K562 (cell line): Measurements from ENCODE around the gene RPLP2. TPM values are rescaled to one million over a fixed set of nuclear protein-coding genes. Genes with fewer than 3 reads are reported as not detected.

Experiments
- ATAC-seq: fragments of 200-7000 bp; cut with Tn5 transposase; 3 replicates; pipeline ENCODE4 v1.9.1; 2020; ENCODE audit warnings: moderate library complexity
- BruUV-seq: library from RNA; stranded (reverse); fragments of 400-500 nt; replicated peaks from 2 replicates; lab custom pipeline; 2021; lab: Mats Ljungman, UMichigan
- CTCF ChIA-PET: fragments of 300-600 bp; formaldehyde crosslinking; extraction: SDS; loops from one replicate; lab custom pipeline; 2021; ENCODE audit warnings: low intra/inter-chr PET ratio; lab: Yijun Ruan, JAX
- POLR2A ChIA-PET: fragments of 300-600, 350-650 bp; sonication (Branson Sonifier 250); formaldehyde crosslinking; extraction: SDS; loops from one replicate; lab custom pipeline; 2021; ENCODE audit warnings: antibody characterized with exemption, inconsistent platforms; lab: Yijun Ruan, JAX
- DNase-seq, 4 experiments: peaks; one replicate each; pipeline versions ENCODE4 v3.0.0 to v3.0.0-alpha.2; 2011 to 2018; ENCODE audit warnings: low spot score in 3 of 4, mixed read lengths in 3 of 4; ENCODE audit errors: extremely low read depth in 1 of 4
- FAIRE-seq: peaks from 2 replicates; lab custom pipeline; 2011; peaks lifted over from hg19 to GRCh38; lab: Jason Lieb, UNC
- H2AFZ ChIP-seq: 2 replicates; pipeline ENCODE4 v1.6.0; 2011; ENCODE audit warnings: low read depth, low read length, control low read depth, inconsistent platforms
- H3K27ac ChIP-seq: fragments of 200-600 bp; 3 replicates; pipeline ENCODE4 v1.8.0; 2011; ENCODE audit warnings: low read depth, mild to moderate bottlenecking, control low read depth, inconsistent platforms, low read length, moderate library complexity, mixed read lengths; ENCODE audit errors: extremely low read depth
- H3K27me3 ChIP-seq, 2 experiments: fragments of 300-600 bp in 1 of 2; 2 replicates in 1 of 2; 3 replicates in 1 of 2; pipeline versions ENCODE4 v1.6.0 to v1.8.0; 2011; ENCODE audit warnings: inconsistent platforms in 2 of 2, low read length in 2 of 2, mild to moderate bottlenecking in 1 of 2, mixed read lengths in 1 of 2, moderate library complexity in 1 of 2; ENCODE audit not compliant: control insufficient read depth in 2 of 2, insufficient read depth in 2 of 2
- H3K36me3 ChIP-seq: fragments of 300-600 bp; 3 replicates; pipeline ENCODE4 v1.8.0; 2011; ENCODE audit warnings: mild to moderate bottlenecking, low read length, inconsistent platforms; ENCODE audit not compliant: control insufficient read depth, insufficient read depth
- H3K4me1 ChIP-seq, 2 experiments: fragments of 200-600 bp in 1 of 2; replicated peaks in 1 of 2; 2 replicates in 1 of 2; 3 replicates in 1 of 2; pipeline versions ENCODE4 v1.5.1 to v1.8.0; 2011; ENCODE audit warnings: inconsistent platforms in 2 of 2, low read length in 2 of 2, mild to moderate bottlenecking in 1 of 2, mixed read lengths in 1 of 2, moderate library complexity in 1 of 2; ENCODE audit not compliant: control insufficient read depth in 2 of 2, insufficient read depth in 2 of 2
- H3K4me2 ChIP-seq: 2 replicates; pipeline ENCODE4 v1.6.1; 2011; ENCODE audit warnings: low read length, control low read depth, inconsistent platforms, mixed read lengths; ENCODE audit not compliant: insufficient read depth
- H3K4me3 ChIP-seq: fragments of 200-600 bp; sonication (generic), shearing (Covaris generic); 2 replicates; pipeline ENCODE4 v1.5.1; 2016; ENCODE audit warnings: control low read depth, inconsistent platforms
- H3K79me2 ChIP-seq: fragments of 200-600 bp; 3 replicates; pipeline ENCODE4 v1.8.0; 2011; ENCODE audit warnings: low read length, inconsistent platforms; ENCODE audit not compliant: control insufficient read depth, insufficient read depth
- H3K9ac ChIP-seq, 2 experiments: 2 replicates each; pipeline versions ENCODE4 v1.6.0 to v1.6.1; 2011; ENCODE audit warnings: low read depth in 2 of 2, low read length in 2 of 2, control low read depth in 1 of 2, inconsistent platforms in 1 of 2, mild to moderate bottlenecking in 1 of 2, mixed read lengths in 1 of 2; ENCODE audit not compliant: insufficient read depth in 1 of 2
- H3K9me1 ChIP-seq: one replicate; pipeline ENCODE4 v1.6.0; 2011; ENCODE audit warnings: inconsistent platforms, mild to moderate bottlenecking, low read length, moderate library complexity; ENCODE audit not compliant: control insufficient read depth, insufficient read depth
- H3K9me3 ChIP-seq: replicated peaks from 2 replicates; pipeline ENCODE4 v1.5.1; 2011; ENCODE audit warnings: low read depth, low read length, inconsistent platforms; ENCODE audit not compliant: control insufficient read depth, insufficient read depth
- H4K20me1 ChIP-seq: replicated peaks from 2 replicates; pipeline ENCODE4 v1.6.1; 2011; ENCODE audit warnings: low read length, inconsistent platforms, mixed read lengths; ENCODE audit not compliant: control insufficient read depth, insufficient read depth
- CLOCK ChIP-seq: fragments of 250-450 bp; sonication (Bioruptor Pico); IDR thresholded peaks from 2 replicates; pipeline ENCODE4 v1.4.0; 2020; ENCODE audit warnings: mild to moderate bottlenecking, moderate library complexity, borderline replicate concordance
- JUND ChIP-seq, 2 experiments: IDR thresholded peaks; 2 replicates in 1 of 2; 3 replicates in 1 of 2; pipeline ENCODE4 v1.6.1; 2011; ENCODE audit warnings: borderline replicate concordance in 2 of 2, low read depth in 2 of 2, low read length in 2 of 2, improper control_type of control experiment in 1 of 2, missing biosample characterization in 1 of 2, missing genetic modification characterization in 1 of 2, missing genetic modification reagents in 1 of 2
- NR3C1 ChIP-seq: sonication (generic); formaldehyde crosslinking; IDR thresholded peaks from 2 replicates; pipeline ENCODE4 v1.8.1; 2022; ENCODE audit warnings: missing genetic modification reagents
- POLR2G ChIP-seq: fragments of 200-400 bp; formaldehyde crosslinking; IDR thresholded peaks from 2 replicates; pipeline ENCODE4 v1.6.1; 2017; ENCODE audit warnings: low read depth, mild to moderate bottlenecking, antibody characterized with exemption, low read length, moderate library complexity
- TRIM24 ChIP-seq, 2 experiments: fragments of 450-650 bp; IDR thresholded peaks; 2 replicates each; pipeline ENCODE4 v1.6.1; 2016
- ZNF75A ChIP-seq: fragments of 450-650 bp; formaldehyde crosslinking; IDR thresholded peaks from 2 replicates; pipeline ENCODE4 v1.4.0; 2020; ENCODE audit warnings: mild to moderate bottlenecking
- WGBS: fragments of 100-300 bp; shearing (Covaris generic); methylation state at CpG from one replicate; pipeline ENCODE4 v1.1.6; 2016; ENCODE audit warnings: low coverage, mixed read lengths; ENCODE audit not compliant: insufficient coverage; ENCODE audit errors: missing lambda C conversion rate; 5-methylcytosine and 5-hydroxymethylcytosine counted together
- in situ Hi-C: fragments of 300-500 bp; cut with MboI; formaldehyde crosslinking; loops from 4 replicates; pipeline ENCODE4 v1.15.0; 2018; ENCODE audit warnings: inconsistent platforms, mixed read lengths
- intact Hi-C: fragments of 100-400 bp; cut with micrococcal nuclease; formaldehyde crosslinking; loops from 2 replicates; pipeline ENCODE4 v1.14.2; 2022
- polyA plus RNA-seq, 8 experiments: library from polyadenylated mRNA; depleted of rRNA in 4 of 8; stranded (reverse) in 5 of 8; unstranded in 3 of 8; fragments of >200 nt; fragmentation: Nextera tagmentation in 2 of 8; fragmentation: Illumina TruSeq in 1 of 8; extraction: Ambion mirVana in 2 of 8; extraction: Trizol in 1 of 8; gene quantifications; 2 replicates each; pipeline versions ENCODE4 v1.2.1 to v1.2.3, GENCODE V29; 2011 to 2014; ENCODE audit warnings: inconsistent platforms in 1 of 8, missing spikeins in 1 of 8
- total RNA-seq, 7 experiments: library from RNA; depleted of rRNA in 6 of 7; stranded (reverse); fragments of >200 nt in 6 of 7; fragmentation: Illumina TruSeq in 2 of 7; extraction: Trizol in 2 of 7; gene quantifications; 2 replicates each; pipeline versions ENCODE4 v1.2.1 to v1.2.3, GENCODE V29; 2011 to 2021; ENCODE audit warnings: low replicate concordance in 1 of 7
- TF ChIP-seq, protein P1 (sequence below): sonication (generic); formaldehyde crosslinking; IDR thresholded peaks from 2 replicates; pipeline ENCODE4 v1.9.0; 2022; ENCODE audit warnings: mild to moderate bottlenecking, missing genetic modification reagents
- TF ChIP-seq, protein P2 (sequence below), 2 experiments: IDR thresholded peaks; 2 replicates each; pipeline ENCODE4 v1.6.1; 2011; ENCODE audit warnings: borderline replicate concordance in 1 of 2, control low read depth in 1 of 2, low read depth in 1 of 2, low read length in 1 of 2, mild to moderate bottlenecking in 1 of 2, mixed read lengths in 1 of 2, moderate library complexity in 1 of 2; ENCODE audit not compliant: insufficient read depth in 1 of 2, insufficient read length in 1 of 2, poor library complexity in 1 of 2, severe bottlenecking in 1 of 2; ENCODE audit errors: extremely low read depth in 1 of 2

The RPLP2 gene
- total and polyA plus RNA-seq, 9 of the 15 experiments (the other 6 are each of a cell fraction or from before 2014, with no cell fraction given), result 528 to 3,807 (median 1,633) TPM

DNA sequence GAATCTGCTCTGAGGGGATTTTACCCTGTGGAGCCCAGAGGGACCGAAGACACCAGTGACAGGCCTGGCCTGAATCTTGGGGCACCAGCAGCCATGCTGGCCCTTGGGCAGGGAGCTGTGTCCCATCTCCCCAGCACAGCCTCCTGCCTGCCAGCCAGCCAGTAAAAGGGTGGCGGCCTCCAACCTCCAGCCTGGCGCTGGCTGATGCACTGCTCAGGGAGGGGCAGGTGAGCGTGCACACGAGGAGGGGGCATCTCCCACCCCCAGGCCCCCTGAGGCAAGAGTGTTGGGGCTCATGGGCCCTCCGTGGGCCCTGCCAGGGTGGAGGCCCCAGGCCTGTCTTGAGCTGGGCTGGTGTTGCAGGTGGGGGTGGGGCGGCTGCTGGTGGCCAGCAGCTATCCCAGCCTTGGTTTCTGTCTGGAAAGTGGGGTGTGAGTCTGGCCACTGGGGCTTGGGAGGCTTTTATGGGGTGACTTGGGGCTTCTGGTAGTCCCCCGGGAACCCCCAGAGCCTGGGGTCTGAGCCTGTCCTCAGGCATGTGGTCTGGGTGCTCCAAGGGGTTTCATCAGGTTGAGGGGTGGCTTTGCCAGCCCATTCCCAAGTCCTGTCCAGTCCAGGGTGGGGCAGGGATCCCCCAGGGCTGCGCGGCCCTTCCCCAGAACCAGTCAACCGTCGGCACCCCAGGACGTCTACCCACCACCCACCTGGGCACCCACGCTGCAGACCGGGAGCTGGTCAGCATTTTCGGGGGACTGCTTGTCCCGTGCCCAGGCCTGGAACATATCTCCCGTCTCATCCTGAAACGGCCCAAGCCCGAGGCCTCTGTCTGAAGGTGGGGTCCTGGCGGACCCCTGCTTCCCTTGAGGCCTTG lies 50.7 kb downstream of the RPLP2 start:
- Histone ChIP-seq H3K79me2 (no peaks in the 10 kb centered on the region), H3K9me3 (no peaks in the 10 kb centered on the region), H3K36me3 (no peaks in the 10 kb centered on the region; the same call in 2 of the 3 replicates), H3K27me3 (no peaks in the 10 kb centered on the region), H3K27ac (no peak overlapping the region), H3K4me3 (no peak overlapping the region), H3K9me1 (peaks cover 5% of the 10 kb centered on the region), H3K4me1 (peaks cover 14 to 95% of the 10 kb centered on the region in 2 experiments), H4K20me1 (peaks cover 23% of the 10 kb centered on the region), H3K9ac (peak overlapping the region in 1 of 2 experiments; percentile 84; a peak in 2 of 4 replicates), H2AFZ (no peak overlapping the region), H3K4me2 (no peak overlapping the region)
- in situ Hi-C loops (no loop called here), intact Hi-C loops (no loop called here)
- FAIRE-seq (no peak), DNase-seq (no peak), ATAC-seq (no peak)
- BruUV-seq, result no TSS peak
- POLR2A ChIA-PET, result interaction anchor here (0.7 to 1.8 kb wide), 5 partner anchors 14 to 891 kb away, joined by 3 to 13 read pairs (median 3); no protein-coding TSS in a partner anchor
- TF ChIP-seq POLR2G, result peak; percentile 66
- no peak for TF ChIP-seq JUND (IDR thresholded peaks at IDR 0.05; ENCODE audit: borderline replicate concordance, low read depth, low read length)
- TF ChIP-seq JUND (tag; IDR thresholded peaks at IDR 0.05; ENCODE audit: borderline replicate concordance, low read depth, low read length), result no peak
- 70% methylated on average over 20 of the region's 21 CpGs for WGBS
- CTCF ChIA-PET, result no interaction called here

DNA sequence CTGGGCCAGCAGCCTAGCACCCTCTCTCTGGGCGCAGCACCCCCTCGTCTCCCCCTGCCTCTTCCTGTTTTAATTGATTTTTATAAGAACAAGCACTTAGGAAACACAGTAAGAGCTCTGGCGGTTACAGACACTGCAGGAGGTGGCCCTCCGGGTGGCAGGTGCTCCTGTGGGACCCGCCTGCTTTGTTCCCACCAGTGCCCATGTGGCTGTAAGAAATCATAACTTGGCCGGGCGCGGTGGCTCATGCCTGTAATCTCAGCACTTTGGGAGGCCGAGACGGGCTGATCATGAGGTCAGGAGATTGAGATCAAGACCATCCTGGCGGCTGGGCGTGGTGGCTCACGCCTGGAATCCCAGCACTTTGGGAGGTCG lies 51.3 kb downstream of the RPLP2 start:
- Histone ChIP-seq H3K36me3 (peaks cover 3% of the 10 kb centered on the region; the same call in 1 of the 3 replicates), H3K9me1 (peaks cover 5% of the 10 kb centered on the region), H2AFZ (no peak overlapping the region), H3K9ac (peak overlapping the region in 1 of 2 experiments; percentile 53; a peak in 1 of 4 replicates), H3K4me1 (peaks cover 14 to 96% of the 10 kb centered on the region in 2 experiments), H3K4me3 (no peak overlapping the region), H3K27ac (no peak overlapping the region), H3K4me2 (no peak overlapping the region), H4K20me1 (peaks cover 26% of the 10 kb centered on the region), H3K27me3 (no peaks in the 10 kb centered on the region), H3K9me3 (no peaks in the 10 kb centered on the region), H3K79me2 (no peaks in the 10 kb centered on the region)
- BruUV-seq, result no TSS peak
- TF ChIP-seq, protein P1, sequence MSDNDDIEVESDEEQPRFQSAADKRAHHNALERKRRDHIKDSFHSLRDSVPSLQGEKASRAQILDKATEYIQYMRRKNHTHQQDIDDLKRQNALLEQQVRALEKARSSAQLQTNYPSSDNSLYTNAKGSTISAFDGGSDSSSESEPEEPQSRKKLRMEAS (CRISPR knock-in tag), result peak; percentile 63
- no peak for TF ChIP-seq TRIM24 (IDR thresholded peaks at IDR 0.05)
- TF ChIP-seq, protein P2, sequence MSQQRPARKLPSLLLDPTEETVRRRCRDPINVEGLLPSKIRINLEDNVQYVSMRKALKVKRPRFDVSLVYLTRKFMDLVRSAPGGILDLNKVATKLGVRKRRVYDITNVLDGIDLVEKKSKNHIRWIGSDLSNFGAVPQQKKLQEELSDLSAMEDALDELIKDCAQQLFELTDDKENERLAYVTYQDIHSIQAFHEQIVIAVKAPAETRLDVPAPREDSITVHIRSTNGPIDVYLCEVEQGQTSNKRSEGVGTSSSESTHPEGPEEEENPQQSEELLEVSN (IDR thresholded peaks at IDR 0.05; ENCODE audit: borderline replicate concordance in 1 of 2, extremely low read depth in 1 of 2, insufficient read depth in 1 of 2, insufficient read length in 1 of 2, low read depth in 1 of 2, low read length in 1 of 2, poor library complexity in 1 of 2, severe bottlenecking in 1 of 2), result peak in 1 of 2 experiments; percentile 43
- no peak for TF ChIP-seq CLOCK (CRISPR knock-in tag)
- TF ChIP-seq ZNF75A (CRISPR knock-in tag), result no peak
- TF ChIP-seq NR3C1 (CRISPR knock-in tag), result no peak
- FAIRE-seq (no peak), DNase-seq (no peak), ATAC-seq (no peak)
- ChIA-PET CTCF (no interaction called here), POLR2A (interaction anchor here (0.6 to 1.1 kb wide), 2 partner anchors 13 to 18 kb away, joined by 3 to 4 read pairs; partner anchors contain the start of genes POLR2L and TSPAN4)
- WGBS, result 45% methylated on average over 13 of the region's 14 CpGs
- intact Hi-C loops, result no loop called here
- in situ Hi-C loops, result no loop called here
